GM21515 (cell line): Measurements from ENCODE around the gene PITX3.

Experiments used
- ATAC-seq: cut with Tn5 transposase; IDR thresholded peaks from one replicate; pipeline ENCODE4 v1.9.1; 2021; ENCODE audit not compliant: unreplicated experiment

The PITX3 gene

DNA sequence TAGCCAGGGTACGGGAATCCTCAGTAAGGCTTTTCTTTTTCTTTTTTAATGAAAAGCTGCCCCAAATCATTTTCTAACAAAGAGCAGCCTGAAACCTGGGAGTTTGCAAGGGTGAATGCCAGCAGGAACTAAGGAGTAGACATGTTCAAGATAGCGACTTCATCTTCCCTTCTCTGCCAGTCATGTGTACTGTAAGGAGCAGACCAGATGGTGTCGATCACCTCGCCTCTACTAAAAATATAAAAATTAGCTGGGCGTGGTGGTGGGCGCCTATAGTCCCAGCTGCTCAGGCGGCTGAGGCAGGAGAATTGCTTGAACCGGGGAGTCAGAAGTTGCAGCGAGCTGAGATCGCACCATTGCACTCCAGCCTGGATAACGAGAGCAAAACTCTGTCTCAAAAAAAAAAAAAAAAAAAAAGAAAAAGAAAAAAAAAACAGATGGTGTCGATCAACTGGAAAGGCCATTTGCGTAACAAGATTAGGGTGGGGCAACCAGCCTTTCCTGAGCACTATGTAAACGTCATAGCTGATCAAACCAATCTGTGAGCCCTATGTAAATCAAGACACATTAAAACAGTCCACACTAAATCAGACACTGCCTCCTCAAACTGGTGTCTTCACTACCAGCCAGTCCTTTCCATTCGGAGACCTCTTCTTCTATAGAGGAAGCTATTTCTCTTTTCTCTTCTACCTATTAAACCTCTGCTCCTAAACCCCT, 55.3 kb downstream of the PITX3 start:
- no peak for ATAC-seq

DNA sequence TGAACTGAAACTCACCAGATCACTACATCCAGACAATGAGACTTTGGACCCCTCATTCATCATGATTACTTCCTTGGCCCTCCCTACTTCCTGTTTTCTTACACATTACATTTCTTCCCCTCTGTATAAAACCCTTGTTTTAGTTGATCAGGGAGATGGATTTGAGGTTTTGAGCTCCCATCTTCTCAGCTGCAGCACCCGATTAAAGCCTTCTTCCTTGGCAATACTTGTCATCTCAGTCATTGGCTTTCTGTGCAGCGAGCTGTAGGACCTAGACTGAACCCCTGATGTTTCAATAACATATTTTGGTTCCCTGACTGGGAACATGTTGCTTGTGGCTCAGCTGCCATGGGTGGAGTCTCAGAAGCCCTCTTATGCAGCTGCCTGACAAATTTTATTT, 56.0 kb downstream of the PITX3 start:
- ATAC-seq, result no peak

DNA sequence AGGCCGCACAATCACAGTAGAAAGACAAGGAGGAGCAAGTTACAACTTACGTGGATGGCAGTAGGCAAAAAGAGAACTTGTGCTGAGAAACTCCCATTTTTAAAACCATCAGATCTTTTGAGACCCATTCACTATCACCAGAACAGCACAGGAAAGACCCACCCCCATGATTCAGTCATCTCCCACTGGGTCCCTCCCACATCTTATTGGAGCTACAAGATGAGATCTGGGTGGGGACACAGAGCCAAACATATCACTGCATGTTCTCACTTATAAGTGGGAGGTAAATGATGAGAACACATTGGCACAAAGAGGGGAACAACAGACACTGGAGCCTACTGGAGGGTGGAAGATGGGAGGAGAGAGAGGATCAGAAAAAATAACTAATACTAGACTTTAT, 56.7 kb downstream of the PITX3 start:
- no peak for ATAC-seq
